Activated naive CD4-positive, alpha-beta T cell (primary cell): ENCODE measurements around the gene RFTN1.

Experiments used
- DNase-seq, 4 experiments: peaks; one replicate each; lab custom pipeline; 2025; lab: John Stamatoyannopoulos, UW

RFTN1 gene

GRCh38 chr3:16437640-16438039 is 75.9 kb downstream of the RFTN1 start:
- DNase-seq: no peak

DNA sequence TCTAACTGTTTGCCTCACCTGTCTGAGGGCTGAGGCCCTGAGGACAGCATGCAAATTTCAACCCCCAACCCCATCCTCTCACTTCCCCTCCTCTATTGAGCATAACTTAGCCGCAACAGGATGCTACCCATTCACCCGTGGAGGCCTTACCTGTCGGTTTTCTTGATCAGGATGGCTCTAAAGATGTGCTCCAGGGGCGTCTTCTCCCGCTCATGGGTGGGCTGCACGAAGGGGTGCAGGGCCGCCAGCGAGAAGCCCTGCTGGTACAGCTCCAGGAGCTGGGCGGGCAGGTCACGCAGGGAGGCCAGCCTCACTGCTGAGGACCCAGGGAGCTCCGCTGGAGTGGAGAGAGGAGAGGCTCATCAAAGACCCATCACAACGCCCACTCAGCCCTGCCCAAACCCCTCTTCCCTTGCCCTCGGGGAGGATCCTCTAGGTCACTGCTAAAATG is 79.8 kb downstream of the RFTN1 start:
- no peak for DNase-seq

DNA sequence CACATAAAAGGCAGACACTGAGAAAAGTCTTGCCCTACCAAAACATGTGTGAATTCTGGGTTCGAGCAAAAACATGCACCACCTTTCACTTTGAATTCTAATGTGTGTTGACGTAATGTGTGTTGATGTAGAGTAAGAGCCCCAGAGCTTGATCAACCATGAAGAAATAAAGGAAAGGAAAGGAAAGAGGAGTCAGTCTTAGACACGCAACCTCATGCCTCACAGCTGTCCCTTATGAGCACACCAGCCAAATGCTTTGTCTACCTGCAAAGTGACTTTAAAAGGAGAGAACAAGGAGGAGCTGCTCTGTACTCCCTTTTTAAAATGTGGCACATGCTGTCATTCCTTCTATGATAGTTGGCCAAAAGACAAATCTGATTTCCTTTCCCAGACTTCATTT is 80.8 kb downstream of the RFTN1 start:
- no peak for DNase-seq

DNA sequence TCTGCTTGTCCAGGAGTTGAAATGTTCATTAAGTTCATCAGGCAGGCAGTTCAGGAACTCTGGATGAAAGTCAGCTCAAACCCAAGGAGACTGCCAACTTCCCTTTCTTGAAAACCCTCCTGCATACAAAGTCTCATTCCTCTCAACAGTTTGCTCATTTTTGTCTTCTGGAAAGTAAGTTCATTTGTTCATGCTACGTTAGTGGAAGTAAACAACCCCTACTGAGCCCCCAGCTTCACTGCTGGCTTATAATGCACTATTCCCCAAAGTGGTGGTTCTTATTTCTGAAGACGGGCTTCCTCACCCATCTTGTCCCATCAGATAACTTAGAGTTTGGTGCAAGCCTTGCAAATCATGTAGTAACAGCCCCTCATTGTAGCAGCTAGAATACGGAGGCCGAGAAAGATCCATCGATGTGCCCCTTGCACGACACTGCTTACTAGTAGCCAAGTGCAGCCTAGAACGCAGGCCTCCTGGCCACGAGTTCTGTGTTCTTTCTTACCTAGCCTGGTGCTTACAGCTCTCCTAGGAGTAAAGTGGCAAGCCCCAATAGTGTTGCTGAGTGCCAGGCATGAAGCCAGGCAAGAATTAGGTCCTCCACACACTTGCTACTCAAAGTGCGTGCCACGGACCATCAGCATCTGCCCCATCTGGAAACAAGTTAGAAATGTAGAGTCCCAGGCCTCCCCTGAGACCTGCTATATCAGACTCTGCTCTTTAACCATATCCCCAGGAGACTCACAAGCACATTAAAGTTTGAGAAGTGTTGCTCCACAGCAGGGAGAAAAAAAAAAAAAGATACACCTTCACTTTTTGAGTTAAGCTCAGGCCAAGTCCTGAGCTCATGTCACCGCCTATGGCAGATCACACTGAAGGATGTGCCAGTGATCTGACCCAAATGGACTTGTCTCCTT is 82.5 kb downstream of the RFTN1 start:
- DNase-seq: no peak

GRCh38 chr3:16429086-16429485 is 84.4 kb downstream of the RFTN1 start:
- no peak for DNase-seq

GRCh38 chr3:16428612-16429011 is 84.9 kb downstream of the RFTN1 start:
- DNase-seq: no peak

DNA sequence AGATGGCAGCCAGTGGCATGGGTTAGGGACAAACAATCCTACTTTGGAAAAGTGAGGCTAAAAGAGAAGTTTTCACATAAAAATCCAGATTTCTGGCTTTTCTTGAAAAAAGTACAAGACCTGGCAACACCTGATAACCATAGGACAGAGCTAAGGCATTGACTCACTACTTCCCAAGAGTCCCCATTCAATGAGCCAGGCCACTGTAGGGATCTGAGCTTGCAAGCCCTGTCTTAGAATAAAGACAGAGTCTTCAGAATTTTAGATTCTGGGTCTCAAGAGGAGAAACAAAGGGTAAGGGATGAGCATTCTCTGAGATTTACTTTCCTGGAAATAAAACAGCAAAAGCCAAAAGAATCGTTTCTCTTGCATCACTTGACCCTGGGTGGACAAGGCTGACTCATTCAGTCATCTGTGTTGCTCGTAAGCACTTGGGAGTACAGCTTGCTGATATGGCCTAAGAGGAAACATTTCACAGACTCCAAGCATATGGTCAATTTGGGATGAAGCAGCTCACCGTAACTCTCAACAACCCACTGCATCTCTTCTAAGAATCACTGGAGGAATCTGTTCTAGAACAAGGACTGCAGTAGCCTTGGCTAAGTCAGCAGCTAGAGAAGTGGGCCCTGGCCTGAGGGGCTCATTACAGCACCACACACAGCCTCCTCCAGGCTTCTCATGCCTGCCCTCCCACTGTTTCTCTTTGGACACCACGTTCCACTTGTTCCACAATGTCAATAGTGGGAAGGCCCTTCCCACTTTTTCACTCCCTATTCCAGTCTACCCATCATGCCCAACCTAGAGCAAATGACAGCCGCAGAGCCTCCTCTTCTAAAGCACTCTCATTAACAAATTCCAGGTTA is 86.2 kb downstream of the RFTN1 start:
- DNase-seq: no peak

DNA sequence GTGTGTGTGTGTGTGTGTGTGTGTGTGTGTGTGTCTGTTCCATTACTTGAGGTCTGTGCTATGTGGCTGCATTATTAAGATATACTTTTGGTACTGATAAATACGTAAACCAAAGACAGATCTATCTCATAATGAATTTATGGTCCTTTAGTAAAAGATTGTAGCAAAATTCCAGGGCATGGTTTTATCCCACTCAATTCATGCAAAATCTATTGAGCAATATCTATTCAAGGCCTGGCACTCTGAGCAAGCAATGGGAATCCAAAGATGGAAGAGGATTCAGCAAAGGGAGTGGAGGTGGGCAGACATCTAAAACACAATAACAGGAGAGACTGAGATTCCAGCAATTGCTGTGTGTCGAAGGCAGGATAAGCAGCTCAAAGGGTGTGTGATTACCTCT is 86.8 kb downstream of the RFTN1 start:
- no peak for DNase-seq

- no peak for DNase-seq
Observed at GRCh38 chr3:16426029-16426400, 87.5 kb downstream of the RFTN1 start.

DNA sequence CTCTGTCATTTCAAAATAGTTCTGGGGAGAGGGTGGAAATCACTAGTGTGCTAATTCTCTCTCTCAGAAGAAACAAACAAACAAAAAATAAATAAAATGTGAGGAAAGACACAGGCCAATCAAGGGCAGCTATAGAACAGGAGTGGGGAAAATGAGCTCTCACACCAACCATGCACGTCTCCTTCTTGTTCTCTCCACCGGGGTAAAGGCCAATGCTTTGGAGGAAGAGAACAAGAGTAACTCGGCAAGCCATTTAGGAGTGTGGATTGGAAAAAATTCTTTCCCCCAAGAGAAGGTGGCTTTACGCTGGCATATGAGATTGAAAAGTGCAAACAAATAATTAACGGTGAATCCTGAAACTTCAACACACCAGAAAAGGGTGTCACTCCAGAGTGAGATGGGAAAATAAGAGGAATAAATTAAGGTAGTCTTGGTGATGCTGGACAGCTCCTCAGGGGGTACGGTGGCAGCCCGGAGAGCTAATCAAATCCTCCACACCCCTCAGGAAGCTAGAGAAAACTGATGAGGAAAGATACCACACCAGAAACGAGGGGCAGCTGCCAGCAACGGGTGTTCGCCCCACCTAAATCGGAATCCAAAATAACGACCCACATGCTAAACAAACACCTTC is 88.0 kb downstream of the RFTN1 start:
- no peak for DNase-seq

DNA sequence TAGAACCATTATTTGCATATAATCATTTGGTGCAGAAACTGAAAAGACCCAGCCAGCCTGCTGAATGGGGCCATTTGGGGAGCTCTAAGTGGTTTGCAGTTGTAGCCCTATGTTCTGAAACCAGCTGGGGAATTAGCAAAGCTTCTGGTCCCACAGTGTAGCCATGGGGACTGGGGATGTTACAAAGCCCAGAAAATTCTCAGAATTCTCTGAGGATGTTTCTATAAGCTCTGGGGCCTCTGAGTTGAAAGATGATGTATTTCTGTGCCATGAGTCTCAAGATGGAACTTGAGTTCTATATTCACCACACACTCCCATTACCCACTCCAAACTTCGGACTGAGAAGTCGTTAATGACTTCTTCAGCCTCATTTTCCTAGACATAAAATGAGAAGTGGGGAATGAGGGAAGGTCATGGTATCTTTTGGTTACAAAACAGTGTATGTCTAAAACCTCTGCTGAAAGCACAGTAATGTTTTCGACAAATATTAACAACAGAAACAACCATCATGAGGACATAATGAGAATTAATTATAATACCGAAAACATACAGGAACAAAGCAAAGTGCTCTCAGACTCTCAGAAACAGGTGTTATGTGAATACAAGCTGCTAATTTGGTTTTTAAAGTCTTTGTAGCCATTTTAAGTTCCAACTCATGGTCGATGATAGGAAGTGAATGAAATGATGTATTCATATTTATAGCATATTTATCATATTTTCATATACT is 89.4 kb downstream of the RFTN1 start:
- DNase-seq: no peak

DNA sequence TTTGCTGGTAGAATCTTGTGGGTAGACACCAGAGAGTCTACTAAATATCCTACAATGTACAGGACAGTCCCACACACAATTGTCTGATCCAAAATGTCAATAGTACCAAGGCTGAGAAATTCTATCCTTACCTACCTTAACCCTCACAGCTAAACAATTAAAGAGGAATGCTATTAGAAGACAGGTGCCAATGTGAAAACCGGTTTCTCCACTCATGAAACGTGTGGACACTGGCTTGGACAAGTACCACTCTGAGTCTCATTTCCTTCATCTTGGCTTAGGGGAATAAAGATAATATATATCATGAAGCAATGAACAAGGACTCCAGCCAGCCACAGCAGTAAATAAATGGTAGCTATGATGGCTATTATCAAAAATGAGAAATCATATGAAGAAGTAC is 90.2 kb downstream of the RFTN1 start:
- no peak for DNase-seq

DNA sequence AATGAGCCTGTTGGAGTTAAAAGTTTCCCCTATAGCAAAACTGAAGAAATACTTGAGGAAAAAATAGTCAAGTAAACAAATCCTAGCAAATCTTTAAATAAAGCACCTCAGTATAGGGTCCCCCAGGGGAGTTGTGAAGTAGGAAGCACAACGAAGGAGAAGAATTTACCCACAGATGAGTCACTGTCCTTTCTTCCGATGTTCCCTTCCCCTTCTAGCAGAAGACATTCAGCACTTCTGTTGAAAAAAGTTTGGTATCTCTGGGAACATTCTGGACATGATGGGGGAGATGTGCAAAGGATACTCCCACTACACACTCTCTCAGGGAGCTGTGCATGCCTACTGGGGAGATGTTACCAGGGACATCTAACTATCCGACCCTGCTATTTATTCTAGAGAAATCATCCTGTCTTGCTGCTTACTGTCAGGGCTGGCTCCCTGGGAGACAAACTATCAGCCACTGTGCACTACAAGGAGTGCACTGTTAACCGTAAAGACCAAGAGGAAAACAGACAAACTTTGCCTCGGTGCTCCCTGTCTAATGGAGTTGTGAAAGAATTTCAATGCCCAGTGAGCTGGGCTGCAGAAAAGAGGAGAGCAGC is 93.8 kb downstream of the RFTN1 start:
- no peak for DNase-seq

GRCh38 chr3:16417945-16418739 is 95.4 kb downstream of the RFTN1 start:
- DNase-seq: no peak

- no peak for DNase-seq
Observed at GRCh38 chr3:16415911-16416476, 97.5 kb downstream of the RFTN1 start.

DNA sequence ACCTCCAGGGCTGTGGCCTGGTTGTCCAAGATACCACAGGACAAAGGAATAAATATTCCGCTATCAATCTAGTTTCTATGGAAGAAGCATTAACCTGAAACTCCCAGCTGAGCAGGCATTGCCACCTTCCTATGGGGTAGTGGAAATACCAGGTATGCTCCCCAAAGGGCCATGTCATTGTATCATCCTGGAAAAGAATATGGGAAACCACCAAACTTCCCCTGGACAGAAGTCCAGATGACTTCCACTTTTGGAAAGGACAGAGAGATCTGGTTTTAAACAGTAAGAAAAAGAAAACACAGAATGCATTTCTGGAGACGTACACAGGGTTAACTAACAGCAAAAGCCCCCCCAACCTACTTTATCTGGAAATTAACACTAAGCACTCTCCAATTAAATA is 100.2 kb downstream of the RFTN1 start:
- DNase-seq: no peak

- no peak for DNase-seq
Observed at GRCh38 chr3:16412192-16412800, 101.2 kb downstream of the RFTN1 start.

- DNase-seq: no peak
Observed at GRCh38 chr3:16411441-16411840, 102.1 kb downstream of the RFTN1 start.

DNA sequence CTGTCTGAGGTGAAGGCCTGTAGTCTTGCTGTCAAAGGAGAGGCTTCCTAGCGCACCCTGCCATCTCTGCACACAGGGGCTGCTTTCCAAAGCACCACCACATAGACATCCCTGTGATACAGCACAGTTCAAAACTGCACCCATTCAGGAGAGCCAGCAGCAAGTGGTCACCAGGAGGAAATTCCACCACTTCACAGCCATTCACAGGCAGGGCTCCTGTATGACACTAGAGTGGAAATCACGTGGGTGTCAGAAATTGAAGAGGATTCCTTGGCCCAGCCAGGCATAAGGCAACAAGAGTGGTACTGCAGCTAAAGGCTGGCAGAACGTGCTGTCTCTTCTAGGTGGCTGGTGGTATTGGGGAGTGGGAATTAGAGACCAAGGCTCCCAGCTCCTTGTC is 102.8 kb downstream of the RFTN1 start:
- DNase-seq: no peak

- DNase-seq: no peak
Observed at GRCh38 chr3:16409032-16409431, 104.5 kb downstream of the RFTN1 start.
